ENCODE measurements around the gene MINDY1. TPM values are rescaled to one million over a fixed set of nuclear protein-coding genes. Genes with fewer than 3 reads are reported as not detected.

MINDY1 gene
- total and polyA plus RNA-seq, 9 of the 15 experiments (the other 6 are each of a cell fraction or from before 2014, with no cell fraction given), result 0.49 to 11.0 (median 6.0) TPM

DNA sequence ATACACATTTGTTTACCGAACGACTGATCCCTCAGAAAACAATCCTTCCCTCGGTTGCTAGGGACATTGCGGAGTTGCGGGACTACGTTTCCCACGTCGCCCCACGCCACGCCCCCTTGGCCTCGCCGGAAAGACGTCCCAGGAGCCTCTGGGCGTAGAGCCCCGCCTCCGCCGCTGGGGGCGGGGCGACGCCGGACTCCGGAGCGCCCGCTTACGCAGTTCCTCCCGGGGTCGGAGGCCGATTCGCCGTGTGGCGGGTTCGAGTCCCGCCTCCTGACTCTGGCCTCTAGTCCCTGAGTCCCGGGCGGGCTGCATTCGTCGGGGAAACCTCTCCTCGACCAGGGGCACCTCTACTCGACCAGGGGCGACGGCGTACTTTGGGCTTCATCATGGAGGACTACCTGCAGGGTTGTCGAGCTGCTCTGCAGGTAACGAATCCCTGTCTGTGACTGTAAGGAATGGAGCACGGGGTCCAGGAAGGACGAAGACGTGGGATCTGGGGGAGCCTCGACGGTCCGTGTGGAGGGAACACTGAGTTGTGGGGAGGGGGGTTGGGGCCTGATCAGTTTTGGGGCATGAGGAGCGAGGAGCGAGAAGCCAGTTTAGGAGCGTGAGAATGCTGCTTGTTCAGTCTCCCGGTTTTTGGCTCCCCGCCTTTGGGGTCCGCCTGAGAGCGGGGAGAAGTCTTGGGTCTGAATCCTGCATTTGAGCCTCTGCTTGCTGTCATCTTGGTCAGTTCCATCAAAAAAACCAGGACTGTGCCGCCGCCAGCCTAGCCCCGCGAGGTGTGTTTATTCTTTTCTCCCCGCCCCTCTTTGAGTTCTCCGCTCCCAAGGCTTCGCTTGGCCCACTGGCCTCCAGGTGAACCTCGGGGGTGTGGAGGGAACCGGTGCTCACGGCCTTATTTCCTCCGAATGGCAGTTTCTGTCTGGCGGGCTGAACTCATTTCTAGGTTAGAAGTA is 1.8 kb upstream of the MINDY1 start, which contains the start of gene PRUNE1 (continued):
- TF ChIP-seq POU5F1 (IDR thresholded peaks at IDR 0.05; ENCODE audit: borderline replicate concordance, low read depth, low read length, partially characterized antibody) (no peak), ZBTB17 (CRISPR knock-in tag; IDR thresholded peaks at IDR 0.05) (peak; percentile 45; the same call in 1 of the 2 replicates), PHF8 (IDR thresholded peaks at IDR 0.05; ENCODE audit: borderline replicate concordance, low read length) (peak; percentile 57; the same call in 1 of the 2 replicates), NFE2 (IDR thresholded peaks at IDR 0.05; ENCODE audit: low read depth) (no peak), YBX1 (IDR thresholded peaks at IDR 0.05) (no peak), HDAC2 (IDR thresholded peaks at IDR 0.05) (0 out of 2 replicates have a peak, but pooled peaks have one; percentile 27), HMGN3 (IDR thresholded peaks at IDR 0.05; ENCODE audit: borderline replicate concordance, extremely low read depth, insufficient read length, low read depth, low read length) (peak; percentile 95), ZNF3 (CRISPR knock-in tag; IDR thresholded peaks at IDR 0.05) (no peak), ZNF830 (CRISPR knock-in tag; IDR thresholded peaks at IDR 0.05) (no peak), SREBF1 (IDR thresholded peaks at IDR 0.05; ENCODE audit: borderline replicate concordance, low read depth, low read length) (no peak), SUPT5H (IDR thresholded peaks at IDR 0.05) (peak; percentile 66), POLR2B (IDR thresholded peaks at IDR 0.05; ENCODE audit: low read depth, partially characterized antibody) (peak; percentile 73), ZFP1 (CRISPR knock-in tag; IDR thresholded peaks at IDR 0.05) (no peak)
- TF ChIP-seq, protein P1, sequence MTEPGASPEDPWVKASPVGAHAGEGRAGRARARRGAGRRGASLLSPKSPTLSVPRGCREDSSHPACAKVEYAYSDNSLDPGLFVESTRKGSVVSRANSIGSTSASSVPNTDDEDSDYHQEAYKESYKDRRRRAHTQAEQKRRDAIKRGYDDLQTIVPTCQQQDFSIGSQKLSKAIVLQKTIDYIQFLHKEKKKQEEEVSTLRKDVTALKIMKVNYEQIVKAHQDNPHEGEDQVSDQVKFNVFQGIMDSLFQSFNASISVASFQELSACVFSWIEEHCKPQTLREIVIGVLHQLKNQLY (CRISPR knock-in tag; conservative IDR thresholded peaks at IDR 0.05), result no peak
- TF ChIP-seq, protein P2, sequence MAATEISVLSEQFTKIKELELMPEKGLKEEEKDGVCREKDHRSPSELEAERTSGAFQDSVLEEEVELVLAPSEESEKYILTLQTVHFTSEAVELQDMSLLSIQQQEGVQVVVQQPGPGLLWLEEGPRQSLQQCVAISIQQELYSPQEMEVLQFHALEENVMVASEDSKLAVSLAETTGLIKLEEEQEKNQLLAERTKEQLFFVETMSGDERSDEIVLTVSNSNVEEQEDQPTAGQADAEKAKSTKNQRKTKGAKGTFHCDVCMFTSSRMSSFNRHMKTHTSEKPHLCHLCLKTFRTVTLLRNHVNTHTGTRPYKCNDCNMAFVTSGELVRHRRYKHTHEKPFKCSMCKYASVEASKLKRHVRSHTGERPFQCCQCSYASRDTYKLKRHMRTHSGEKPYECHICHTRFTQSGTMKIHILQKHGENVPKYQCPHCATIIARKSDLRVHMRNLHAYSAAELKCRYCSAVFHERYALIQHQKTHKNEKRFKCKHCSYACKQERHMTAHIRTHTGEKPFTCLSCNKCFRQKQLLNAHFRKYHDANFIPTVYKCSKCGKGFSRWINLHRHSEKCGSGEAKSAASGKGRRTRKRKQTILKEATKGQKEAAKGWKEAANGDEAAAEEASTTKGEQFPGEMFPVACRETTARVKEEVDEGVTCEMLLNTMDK (IDR thresholded peaks at IDR 0.05; ENCODE audit: borderline replicate concordance, insufficient read depth, low read depth, low read length, poor library complexity, severe bottlenecking), result no peak
- TF ChIP-seq, protein P3, sequence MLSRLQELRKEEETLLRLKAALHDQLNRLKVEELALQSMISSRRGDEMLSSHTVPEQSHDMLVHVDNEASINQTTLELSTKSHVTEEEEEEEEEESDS (CRISPR knock-in tag; IDR thresholded peaks at IDR 0.05), result no peak
- TF ChIP-seq, protein P4, sequence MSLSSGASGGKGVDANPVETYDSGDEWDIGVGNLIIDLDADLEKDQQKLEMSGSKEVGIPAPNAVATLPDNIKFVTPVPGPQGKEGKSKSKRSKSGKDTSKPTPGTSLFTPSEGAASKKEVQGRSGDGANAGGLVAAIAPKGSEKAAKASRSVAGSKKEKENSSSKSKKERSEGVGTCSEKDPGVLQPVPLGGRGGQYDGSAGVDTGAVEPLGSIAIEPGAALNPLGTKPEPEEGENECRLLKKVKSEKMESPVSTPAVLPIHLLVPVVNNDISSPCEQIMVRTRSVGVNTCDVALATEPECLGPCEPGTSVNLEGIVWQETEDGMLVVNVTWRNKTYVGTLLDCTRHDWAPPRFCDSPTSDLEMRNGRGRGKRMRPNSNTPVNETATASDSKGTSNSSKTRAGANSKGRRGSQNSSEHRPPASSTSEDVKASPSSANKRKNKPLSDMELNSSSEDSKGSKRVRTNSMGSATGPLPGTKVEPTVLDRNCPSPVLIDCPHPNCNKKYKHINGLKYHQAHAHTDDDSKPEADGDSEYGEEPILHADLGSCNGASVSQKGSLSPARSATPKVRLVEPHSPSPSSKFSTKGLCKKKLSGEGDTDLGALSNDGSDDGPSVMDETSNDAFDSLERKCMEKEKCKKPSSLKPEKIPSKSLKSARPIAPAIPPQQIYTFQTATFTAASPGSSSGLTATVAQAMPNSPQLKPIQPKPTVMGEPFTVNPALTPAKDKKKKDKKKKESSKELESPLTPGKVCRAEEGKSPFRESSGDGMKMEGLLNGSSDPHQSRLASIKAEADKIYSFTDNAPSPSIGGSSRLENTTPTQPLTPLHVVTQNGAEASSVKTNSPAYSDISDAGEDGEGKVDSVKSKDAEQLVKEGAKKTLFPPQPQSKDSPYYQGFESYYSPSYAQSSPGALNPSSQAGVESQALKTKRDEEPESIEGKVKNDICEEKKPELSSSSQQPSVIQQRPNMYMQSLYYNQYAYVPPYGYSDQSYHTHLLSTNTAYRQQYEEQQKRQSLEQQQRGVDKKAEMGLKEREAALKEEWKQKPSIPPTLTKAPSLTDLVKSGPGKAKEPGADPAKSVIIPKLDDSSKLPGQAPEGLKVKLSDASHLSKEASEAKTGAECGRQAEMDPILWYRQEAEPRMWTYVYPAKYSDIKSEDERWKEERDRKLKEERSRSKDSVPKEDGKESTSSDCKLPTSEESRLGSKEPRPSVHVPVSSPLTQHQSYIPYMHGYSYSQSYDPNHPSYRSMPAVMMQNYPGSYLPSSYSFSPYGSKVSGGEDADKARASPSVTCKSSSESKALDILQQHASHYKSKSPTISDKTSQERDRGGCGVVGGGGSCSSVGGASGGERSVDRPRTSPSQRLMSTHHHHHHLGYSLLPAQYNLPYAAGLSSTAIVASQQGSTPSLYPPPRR (CRISPR knock-in tag; IDR thresholded peaks at IDR 0.05; ENCODE audit: borderline replicate concordance), result peak; percentile 37; the same call in 1 of the 2 replicates
- TF ChIP-seq, protein P5, sequence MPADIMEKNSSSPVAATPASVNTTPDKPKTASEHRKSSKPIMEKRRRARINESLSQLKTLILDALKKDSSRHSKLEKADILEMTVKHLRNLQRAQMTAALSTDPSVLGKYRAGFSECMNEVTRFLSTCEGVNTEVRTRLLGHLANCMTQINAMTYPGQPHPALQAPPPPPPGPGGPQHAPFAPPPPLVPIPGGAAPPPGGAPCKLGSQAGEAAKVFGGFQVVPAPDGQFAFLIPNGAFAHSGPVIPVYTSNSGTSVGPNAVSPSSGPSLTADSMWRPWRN (IDR thresholded peaks at IDR 0.05; ENCODE audit: low read depth), result 0 out of 2 replicates have a peak, but pooled peaks have one; percentile 17

All from K562 (cell line).